ENCODE data around the gene ITGB2.

DNA sequence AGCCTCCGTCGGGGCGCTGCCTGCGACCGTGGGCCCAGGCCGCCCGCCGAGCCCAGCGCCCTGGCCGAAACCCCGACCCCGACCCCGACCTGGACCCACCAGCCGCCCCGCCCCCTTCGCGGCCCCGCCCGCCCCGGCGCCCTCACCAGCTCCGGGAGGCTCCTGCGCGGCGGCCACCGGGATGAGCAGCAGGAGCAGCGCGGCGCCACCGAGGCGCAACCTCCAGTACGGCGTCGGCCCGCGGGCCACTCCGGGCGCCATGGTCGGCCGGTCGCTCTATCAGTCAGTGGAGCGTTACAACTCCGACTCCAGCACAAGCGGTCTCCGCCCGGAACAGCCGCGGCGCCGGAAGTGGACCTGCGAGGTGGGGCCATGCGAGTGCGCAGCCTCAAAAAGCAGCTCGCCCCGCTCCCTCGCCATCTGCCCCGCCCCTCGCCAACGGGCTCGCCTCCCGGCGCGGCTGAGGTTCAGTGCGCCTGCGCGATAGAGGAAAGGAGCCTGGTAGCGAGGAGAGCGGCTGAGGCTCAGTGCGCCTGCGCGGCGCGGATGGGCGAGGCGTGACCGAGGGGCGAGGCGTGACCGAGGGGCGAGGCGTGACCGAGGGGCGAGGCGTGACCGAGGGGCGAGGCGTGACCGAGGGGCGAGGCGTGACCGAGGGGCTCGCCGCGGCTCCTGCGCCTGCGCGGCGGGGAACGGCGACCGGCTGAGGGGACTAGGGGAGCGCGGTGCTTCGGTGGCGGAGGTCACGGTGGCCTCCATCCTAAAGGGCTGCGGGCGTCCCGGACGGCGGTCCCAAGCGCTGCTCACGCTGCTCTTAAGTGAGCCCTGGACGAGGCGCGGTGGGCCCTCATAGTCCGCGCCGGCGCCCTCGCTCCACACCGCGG, 47.1 kb downstream of the ITGB2 start, which contains the start of gene PTTG1IP:
- peak in 1 of 2 donors; percentile 60 for TF ChIP-seq POLR2A (IDR thresholded peaks at IDR 0.05)
- TF ChIP-seq, protein P1, sequence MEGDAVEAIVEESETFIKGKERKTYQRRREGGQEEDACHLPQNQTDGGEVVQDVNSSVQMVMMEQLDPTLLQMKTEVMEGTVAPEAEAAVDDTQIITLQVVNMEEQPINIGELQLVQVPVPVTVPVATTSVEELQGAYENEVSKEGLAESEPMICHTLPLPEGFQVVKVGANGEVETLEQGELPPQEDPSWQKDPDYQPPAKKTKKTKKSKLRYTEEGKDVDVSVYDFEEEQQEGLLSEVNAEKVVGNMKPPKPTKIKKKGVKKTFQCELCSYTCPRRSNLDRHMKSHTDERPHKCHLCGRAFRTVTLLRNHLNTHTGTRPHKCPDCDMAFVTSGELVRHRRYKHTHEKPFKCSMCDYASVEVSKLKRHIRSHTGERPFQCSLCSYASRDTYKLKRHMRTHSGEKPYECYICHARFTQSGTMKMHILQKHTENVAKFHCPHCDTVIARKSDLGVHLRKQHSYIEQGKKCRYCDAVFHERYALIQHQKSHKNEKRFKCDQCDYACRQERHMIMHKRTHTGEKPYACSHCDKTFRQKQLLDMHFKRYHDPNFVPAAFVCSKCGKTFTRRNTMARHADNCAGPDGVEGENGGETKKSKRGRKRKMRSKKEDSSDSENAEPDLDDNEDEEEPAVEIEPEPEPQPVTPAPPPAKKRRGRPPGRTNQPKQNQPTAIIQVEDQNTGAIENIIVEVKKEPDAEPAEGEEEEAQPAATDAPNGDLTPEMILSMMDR (IDR thresholded peaks at IDR 0.05) = no peak

Data from suprapubic skin (tissue), 3 donors.